OCI-LY1 (cell line): ENCODE results near the gene PTPRN2.

Experiments
- CTCF ChIP-seq: fragments of 200-600 bp; sonication (generic), shearing (Covaris generic); IDR thresholded peaks from 2 replicates; pipeline ENCODE4 v1.5.1; 2017; ENCODE audit warnings: mild to moderate bottlenecking, antibody characterized with exemption, low read length, moderate library complexity, mixed read lengths
- EZH2 ChIP-seq: fragments of 200-600 bp; sonication (generic), shearing (Covaris generic); IDR thresholded peaks from 2 replicates; pipeline ENCODE4 v1.8.0; 2017; ENCODE audit warnings: borderline replicate concordance, mixed run types, mild to moderate bottlenecking, antibody characterized with exemption, low read length, moderate library complexity, mixed read lengths

- TF ChIP-seq CTCF (no peak), EZH2 (no peak)
Measured at GRCh38 chr7:158556721-158557440, 30.7 kb downstream of the PTPRN2 start.
